Measurements from ENCODE around the gene CDKN1B.
A peak's percentile ranks its signal among the peaks of the same experiment; 100 is the strongest.
"Not testable (repeated sequence)": the region's sequence is repeated elsewhere in the genome, so short reads cannot be mapped to it uniquely, and the experiment has no call there.

CDKN1B gene

GRCh38 chr12:12725086-12725955, 8.2 kb downstream of the CDKN1B start:
- peak; percentile 93 for DNase-seq

GRCh38 chr12:12725956-12726554, 8.9 kb downstream of the CDKN1B start:
- no peak for DNase-seq

GRCh38 chr12:12726555-12727093, 9.5 kb downstream of the CDKN1B start:
- DNase-seq: no peak

GRCh38 chr12:12731178-12731577, 14.0 kb downstream of the CDKN1B start:
- DNase-seq: no peak

- no peak for DNase-seq
Observed at GRCh38 chr12:12731785-12732184, 14.6 kb downstream of the CDKN1B start.

- DNase-seq: no peak
Observed at GRCh38 chr12:12733118-12733517, 15.9 kb downstream of the CDKN1B start.

- no peak for DNase-seq
Observed at GRCh38 chr12:12734054-12734453, 16.9 kb downstream of the CDKN1B start.

- no peak for DNase-seq
Observed at GRCh38 chr12:12734561-12735071, 17.4 kb downstream of the CDKN1B start.

- DNase-seq: no peak
Observed at GRCh38 chr12:12735301-12735700, 18.1 kb downstream of the CDKN1B start.

GRCh38 chr12:12736759-12737676, 19.9 kb downstream of the CDKN1B start:
- DNase-seq: no peak

- not testable (repeated sequence) for DNase-seq
Observed at GRCh38 chr12:12738152-12738551, 21.0 kb downstream of the CDKN1B start.

- no peak for DNase-seq
Observed at GRCh38 chr12:12741660-12742059, 24.5 kb downstream of the CDKN1B start.

- no peak for DNase-seq
Observed at GRCh38 chr12:12744546-12745305, 27.6 kb downstream of the CDKN1B start.

GRCh38 chr12:12745576-12746211, 28.5 kb downstream of the CDKN1B start:
- DNase-seq: no peak

GRCh38 chr12:12747278-12747677, 30.1 kb downstream of the CDKN1B start:
- no peak for DNase-seq

- no peak for DNase-seq
Observed at GRCh38 chr12:12748044-12748443, 30.9 kb downstream of the CDKN1B start.

GRCh38 chr12:12749433-12749832, 32.3 kb downstream of the CDKN1B start:
- DNase-seq: no peak

- no peak for DNase-seq
Observed at GRCh38 chr12:12755923-12756322, 38.8 kb downstream of the CDKN1B start.

GRCh38 chr12:12757121-12757520, 40.0 kb downstream of the CDKN1B start:
- no peak for DNase-seq

- no peak for DNase-seq
Observed at GRCh38 chr12:12759234-12759915, 42.2 kb downstream of the CDKN1B start.

GRCh38 chr12:12764824-12765223, 47.7 kb downstream of the CDKN1B start:
- no peak for DNase-seq
